HCT116 (cell line): ENCODE data around the gene GRIA4. TPM values are rescaled to one million over a fixed set of nuclear protein-coding genes. Genes with fewer than 3 reads are reported as not detected.

ENCODE experiments used
- ATAC-seq: fragments of 200-7000 bp; cut with Tn5 transposase; 2 replicates; pipeline ENCODE4 v1.9.1; 2020; ENCODE audit warnings: mild to moderate bottlenecking, moderate library complexity
- BruUV-seq: library from RNA; stranded (reverse); fragments of 400-500 nt; replicated peaks from 2 replicates; lab custom pipeline; 2021; lab: Mats Ljungman, UMichigan
- CTCF ChIA-PET: fragments of 300-600 bp; sonication (Branson Sonifier 250); formaldehyde crosslinking; loops from one replicate; lab custom pipeline; 2021; ENCODE audit warnings: antibody characterized with exemption; lab: Charles Lee
- POLR2A ChIA-PET: fragments of 300-600, 350-600 bp; sonication (Branson Sonifier 250); formaldehyde crosslinking; loops from one replicate; lab custom pipeline; 2021; ENCODE audit warnings: antibody characterized with exemption; lab: Charles Lee
- RAD21 ChIA-PET, 2 experiments: fragments of 300-600 bp; sonication (Branson Sonifier 250); formaldehyde crosslinking; loops; one replicate each; lab custom pipeline; 2023; ENCODE audit warnings: low total read pairs in 2 of 2; ENCODE audit not compliant: uncharacterized antibody in 2 of 2, unreplicated experiment in 2 of 2, low non-redundant PET in 1 of 2; lab: Charles Lee
- DNase-seq: peaks from one replicate; pipeline ENCODE4 v3.0.0-alpha.2; 2010; ENCODE audit warnings: low read depth, low spot score
- H2AFZ ChIP-seq: fragments of 200-600 bp; shearing (Covaris generic), sonication (generic); 2 replicates; pipeline ENCODE4 v1.6.1; 2017; ENCODE audit warnings: low read depth, mixed run types, mixed read lengths, antibody characterized with exemption, low read length; ENCODE audit not compliant: poor library complexity, severe bottlenecking
- H3K27ac ChIP-seq: 2 replicates; pipeline ENCODE4 v1.5.1; 2012; ENCODE audit warnings: low read depth, low read length
- H3K27me3 ChIP-seq: fragments of 200-600 bp; sonication (generic); 2 replicates; pipeline ENCODE4 v1.6.1; 2016; ENCODE audit warnings: mixed run types, low read length, mixed read lengths; ENCODE audit not compliant: insufficient read depth
- H3K36me3 ChIP-seq, 2 experiments: fragments of 200-500 bp in 1 of 2; fragments of 200-600 bp in 1 of 2; sonication (Bioruptor generic) in 1 of 2; sonication (generic) in 1 of 2; 2 replicates each; pipeline versions ENCODE4 v1.5.1 to v1.6.1; 2014 to 2016; ENCODE audit warnings: low read length in 2 of 2, inconsistent platforms in 1 of 2, mixed read lengths in 1 of 2, mixed run types in 1 of 2; ENCODE audit not compliant: insufficient read depth in 2 of 2, control insufficient read depth in 1 of 2
- H3K4me1 ChIP-seq, 2 experiments: fragments of 200-600 bp in 1 of 2; sonication (generic) in 1 of 2; 2 replicates each; pipeline versions ENCODE4 v1.5.1 to v1.6.1; 2012 to 2017; ENCODE audit warnings: low read length in 2 of 2, inconsistent platforms in 1 of 2, mild to moderate bottlenecking in 1 of 2, mixed read lengths in 1 of 2, mixed run types in 1 of 2, moderate library complexity in 1 of 2; ENCODE audit not compliant: insufficient read depth in 2 of 2, control insufficient read depth in 1 of 2
- H3K4me2 ChIP-seq: fragments of 200-600 bp; sonication (generic); 2 replicates; pipeline ENCODE4 v1.6.1; 2017; ENCODE audit warnings: mixed run types, low read length, mixed read lengths
- H3K4me3 ChIP-seq, 2 experiments: fragments of 200-600 bp in 1 of 2; sonication (generic) in 1 of 2; replicated peaks in 1 of 2; 2 replicates each; pipeline ENCODE4 v1.5.1; 2011 to 2016; ENCODE audit warnings: low read length in 2 of 2, control low read depth in 1 of 2, low read depth in 1 of 2, mild to moderate bottlenecking in 1 of 2, mixed read lengths in 1 of 2, mixed run types in 1 of 2
- H3K79me2 ChIP-seq: fragments of 200-600 bp; sonication (generic); 2 replicates; pipeline ENCODE4 v1.6.1; 2017; ENCODE audit warnings: mild to moderate bottlenecking, mixed run types, low read length, moderate library complexity, mixed read lengths; ENCODE audit not compliant: insufficient read depth
- H3K9ac ChIP-seq: fragments of 200-600 bp; sonication (generic); 2 replicates; pipeline ENCODE4 v1.6.1; 2016; ENCODE audit warnings: low read length, mixed read lengths
- H3K9me2 ChIP-seq: fragments of 200-600 bp; sonication (generic), shearing (Covaris generic); 2 replicates; pipeline ENCODE4 v1.6.1; 2017; ENCODE audit warnings: mixed run types, mild to moderate bottlenecking, moderate library complexity; ENCODE audit not compliant: insufficient read depth
- H3K9me3 ChIP-seq, 2 experiments: fragments of 200-500 bp in 1 of 2; fragments of 200-600 bp in 1 of 2; sonication (Bioruptor generic) in 1 of 2; sonication (generic) in 1 of 2; 2 replicates each; pipeline ENCODE4 v1.6.1; 2014 to 2017; ENCODE audit warnings: low read length in 2 of 2, mixed read lengths in 2 of 2, inconsistent platforms in 1 of 2, low read depth in 1 of 2, mild to moderate bottlenecking in 1 of 2, mixed run types in 1 of 2, moderate library complexity in 1 of 2; ENCODE audit not compliant: control insufficient read depth in 1 of 2, insufficient read depth in 1 of 2
- H4K20me1 ChIP-seq: fragments of 200-600 bp; sonication (generic), shearing (Covaris generic); 2 replicates; pipeline ENCODE4 v1.6.1; 2017; ENCODE audit warnings: mixed run types, mild to moderate bottlenecking, moderate library complexity; ENCODE audit not compliant: insufficient read depth
- CBX3 ChIP-seq: IDR thresholded peaks from 2 replicates; pipeline ENCODE4 v1.6.1; 2012; ENCODE audit warnings: low read depth
- CEBPB ChIP-seq: IDR thresholded peaks from 2 replicates; pipeline ENCODE4 v1.6.1; 2012; ENCODE audit warnings: low read depth
- EGR1 ChIP-seq: IDR thresholded peaks from 2 replicates; pipeline ENCODE4 v1.6.1; 2012; ENCODE audit warnings: low read depth
- ELF1 ChIP-seq: IDR thresholded peaks from 2 replicates; pipeline ENCODE4 v1.6.1; 2012; ENCODE audit warnings: low read depth, borderline replicate concordance
- EZH2 ChIP-seq: fragments of 200-600 bp; sonication (generic); IDR thresholded peaks from 2 replicates; pipeline ENCODE4 v1.6.1; 2017; ENCODE audit warnings: antibody characterized with exemption, mixed run types
- EZH2phosphoT487 ChIP-seq: fragments of 200-600 bp; IDR thresholded peaks from 2 replicates; pipeline ENCODE4 v1.6.1; 2018; ENCODE audit warnings: antibody characterized with exemption, borderline replicate concordance
- FOSL1 ChIP-seq: IDR thresholded peaks from 2 replicates; pipeline ENCODE4 v1.6.1; 2012; ENCODE audit warnings: low read depth
- JUND ChIP-seq: IDR thresholded peaks from 2 replicates; pipeline ENCODE4 v1.6.1; 2012
- MAX ChIP-seq: IDR thresholded peaks from 2 replicates; pipeline ENCODE4 v1.6.1; 2012
- POLR2A ChIP-seq: IDR thresholded peaks from 2 replicates; pipeline ENCODE4 v1.7.0; 2011; ENCODE audit warnings: borderline replicate concordance; ENCODE audit not compliant: insufficient read depth, insufficient read length; ENCODE audit errors: extremely low read depth
- RAD21 ChIP-seq: IDR thresholded peaks from 2 replicates; pipeline ENCODE4 v1.6.1; 2012; ENCODE audit warnings: low read depth, mild to moderate bottlenecking
- SIN3A ChIP-seq: IDR thresholded peaks from 2 replicates; pipeline ENCODE4 v1.6.1; 2012; ENCODE audit warnings: low read depth
- SP1 ChIP-seq: IDR thresholded peaks from 2 replicates; pipeline ENCODE4 v1.6.1; 2012; ENCODE audit warnings: low read depth
- SRF ChIP-seq: IDR thresholded peaks from 2 replicates; pipeline ENCODE4 v1.6.1; 2012; ENCODE audit warnings: low read depth
- YY1 ChIP-seq: IDR thresholded peaks from 2 replicates; pipeline ENCODE4 v1.6.1; 2011; ENCODE audit warnings: low read length, low read depth, moderate library complexity, mild to moderate bottlenecking; ENCODE audit not compliant: insufficient replicate concordance; ENCODE audit errors: extremely low read depth
- ZBTB33 ChIP-seq: IDR thresholded peaks from 2 replicates; pipeline ENCODE4 v1.6.1; 2011; ENCODE audit warnings: mild to moderate bottlenecking, low read length, moderate library complexity; ENCODE audit not compliant: insufficient replicate concordance; ENCODE audit errors: extremely low read depth
- ZFX ChIP-seq: fragments of 450-650 bp; IDR thresholded peaks from 2 replicates; pipeline ENCODE4 v1.6.1; 2017
- ZNF274 ChIP-seq: fragments of 200-500 bp; sonication (Bioruptor generic); IDR thresholded peaks from 2 replicates; pipeline ENCODE4 v1.6.1; 2014; ENCODE audit warnings: mild to moderate bottlenecking, low read depth, low read length, inconsistent platforms
- intact Hi-C: fragments of 100-400 bp; cut with micrococcal nuclease; formaldehyde crosslinking; loops from 2 replicates; pipeline ENCODE4 v1.10.0; 2022
- total RNA-seq: library from RNA; stranded (reverse); gene quantifications from one replicate; pipeline ENCODE4 v1.2.1, GENCODE V29; 2021; ENCODE audit not compliant: unreplicated experiment
- TF ChIP-seq, protein P1 (sequence below): IDR thresholded peaks from 2 replicates; pipeline ENCODE4 v1.6.1; 2012

The GRIA4 gene
- total RNA-seq, 1 experiment from 2014 or later, result not detected

GRCh38 chr11:105632316-105632715, 22.4 kb downstream of the GRIA4 start:
- CTCF ChIA-PET, result no interaction called here
- no peaks in the 10 kb centered on the region for H3K9me2 ChIP-seq
- H4K20me1 ChIP-seq, result no peaks in the 10 kb centered on the region
- H2AFZ ChIP-seq, result no peak overlapping the region
- TF ChIP-seq ELF1 (no peak), SP1 (no peak), EZH2 (no peak), EGR1 (no peak), FOSL1 (no peak), JUND (no peak), MAX (no peak), POLR2A (no peak), YY1 (no peak), CEBPB (no peak), SRF (no peak)
- H3K27ac ChIP-seq, result no peak overlapping the region
- H3K9me3 ChIP-seq, result no peaks in the 10 kb centered on the region
- ATAC-seq (no peak), DNase-seq (no peak)
- POLR2A ChIA-PET, result no interaction called here
- H3K4me1 ChIP-seq, result peaks cover 3 to 13% of the 10 kb centered on the region in 2 experiments; a peak in 3 of 4 replicates
- RAD21 ChIA-PET, result no interaction called here
- H3K4me2 ChIP-seq, result no peak overlapping the region
- no TSS peak for BruUV-seq
- no peak overlapping the region for H3K4me3 ChIP-seq
- no peak overlapping the region for H3K9ac ChIP-seq
- no peaks in the 10 kb centered on the region for H3K27me3 ChIP-seq
- H3K36me3 ChIP-seq, result no peaks in the 10 kb centered on the region
- intact Hi-C loops, result no loop called here
- H3K79me2 ChIP-seq, result no peaks in the 10 kb centered on the region

- peaks cover 0 to 6% of the 10 kb centered on the region in 2 experiments; a peak in 3 of 4 replicates for H3K4me1 ChIP-seq
- intact Hi-C loops, result no loop called here
- TF ChIP-seq, protein P1, sequence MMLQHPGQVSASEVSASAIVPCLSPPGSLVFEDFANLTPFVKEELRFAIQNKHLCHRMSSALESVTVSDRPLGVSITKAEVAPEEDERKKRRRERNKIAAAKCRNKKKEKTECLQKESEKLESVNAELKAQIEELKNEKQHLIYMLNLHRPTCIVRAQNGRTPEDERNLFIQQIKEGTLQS, result no peak
- TF ChIP-seq SP1 (no peak), MAX (no peak), CEBPB (no peak), YY1 (no peak), CBX3 (no peak), ZFX (no peak), JUND (no peak), ZBTB33 (no peak), EZH2 (no peak), EGR1 (no peak), RAD21 (no peak), EZH2phosphoT487 (no peak), ZNF274 (no peak), POLR2A (no peak), SRF (no peak), FOSL1 (no peak), SIN3A (no peak)
- TF ChIP-seq, all 23 proteins: peak for 0
- Histone ChIP-seq H3K27ac (no peak overlapping the region), H3K9me2 (no peaks in the 10 kb centered on the region), H3K4me2 (no peak overlapping the region), H3K9ac (no peak overlapping the region), H4K20me1 (no peaks in the 10 kb centered on the region), H3K4me3 (no peak overlapping the region), H2AFZ (no peak overlapping the region), H3K79me2 (no peaks in the 10 kb centered on the region), H3K9me3 (no peaks in the 10 kb centered on the region), H3K27me3 (no peaks in the 10 kb centered on the region), H3K36me3 (no peaks in the 10 kb centered on the region)
- BruUV-seq, result no TSS peak
- ATAC-seq, result no peak
- CTCF ChIA-PET, result no interaction called here
- RAD21 ChIA-PET, result no interaction called here
- no peak for DNase-seq
- POLR2A ChIA-PET, result no interaction called here
Measured at GRCh38 chr11:105635466-105635865, 25.6 kb downstream of the GRIA4 start.
